WI38 (cell line): Measurements from ENCODE around the gene CD6.

Source experiments
- H3K4me3 ChIP-seq: 2 replicates; pipeline ENCODE4 v1.5.1; 2011; ENCODE audit warnings: low read depth, mild to moderate bottlenecking, control low read depth, low read length
- TF ChIP-seq, protein P1 (sequence below): IDR thresholded peaks from 2 replicates; pipeline ENCODE4 v1.5.1; 2012; ENCODE audit warnings: low read depth, mild to moderate bottlenecking, control low read depth, low read length

Gene CD6

DNA sequence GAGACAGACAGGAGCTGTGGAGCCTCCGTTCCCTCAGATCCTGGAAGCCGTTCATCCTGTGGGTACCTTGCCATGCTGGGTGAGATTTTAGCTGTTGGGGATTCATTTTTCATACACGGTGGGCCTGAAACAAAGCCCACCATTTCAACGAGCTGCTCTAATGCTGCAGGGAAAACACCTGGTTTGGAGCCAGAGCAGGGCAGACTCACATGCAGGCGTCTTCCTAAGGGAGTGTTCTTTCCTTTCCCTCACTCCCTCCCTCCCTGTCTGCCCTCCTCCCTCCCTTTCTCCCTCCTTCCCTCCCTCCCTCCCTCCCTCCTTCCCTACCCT is 52.5 kb downstream of the CD6 start:
- TF ChIP-seq, protein P1, sequence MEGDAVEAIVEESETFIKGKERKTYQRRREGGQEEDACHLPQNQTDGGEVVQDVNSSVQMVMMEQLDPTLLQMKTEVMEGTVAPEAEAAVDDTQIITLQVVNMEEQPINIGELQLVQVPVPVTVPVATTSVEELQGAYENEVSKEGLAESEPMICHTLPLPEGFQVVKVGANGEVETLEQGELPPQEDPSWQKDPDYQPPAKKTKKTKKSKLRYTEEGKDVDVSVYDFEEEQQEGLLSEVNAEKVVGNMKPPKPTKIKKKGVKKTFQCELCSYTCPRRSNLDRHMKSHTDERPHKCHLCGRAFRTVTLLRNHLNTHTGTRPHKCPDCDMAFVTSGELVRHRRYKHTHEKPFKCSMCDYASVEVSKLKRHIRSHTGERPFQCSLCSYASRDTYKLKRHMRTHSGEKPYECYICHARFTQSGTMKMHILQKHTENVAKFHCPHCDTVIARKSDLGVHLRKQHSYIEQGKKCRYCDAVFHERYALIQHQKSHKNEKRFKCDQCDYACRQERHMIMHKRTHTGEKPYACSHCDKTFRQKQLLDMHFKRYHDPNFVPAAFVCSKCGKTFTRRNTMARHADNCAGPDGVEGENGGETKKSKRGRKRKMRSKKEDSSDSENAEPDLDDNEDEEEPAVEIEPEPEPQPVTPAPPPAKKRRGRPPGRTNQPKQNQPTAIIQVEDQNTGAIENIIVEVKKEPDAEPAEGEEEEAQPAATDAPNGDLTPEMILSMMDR = no peak
- H3K4me3 ChIP-seq = no peak overlapping the region

GRCh38 chr11:61024938-61025820 is 53.7 kb downstream of the CD6 start:
- TF ChIP-seq, protein P1 = no peak
- no peak overlapping the region for H3K4me3 ChIP-seq

DNA sequence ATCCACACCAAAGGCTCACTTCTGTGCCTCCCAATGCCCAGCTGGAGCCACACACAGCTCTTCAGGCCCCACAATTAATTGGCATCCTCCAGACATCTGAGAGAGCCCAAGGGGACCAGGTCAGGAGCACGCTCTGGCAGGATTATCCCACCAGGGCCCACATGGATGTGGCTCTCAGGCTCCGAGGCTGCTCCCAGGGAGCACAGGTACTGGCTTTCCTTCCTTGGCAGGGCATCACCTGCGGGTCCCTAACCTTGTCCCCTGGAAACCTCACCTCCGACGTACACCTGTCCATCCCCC is 54.3 kb downstream of the CD6 start:
- no peak overlapping the region for H3K4me3 ChIP-seq
- TF ChIP-seq, protein P1 = no peak

DNA sequence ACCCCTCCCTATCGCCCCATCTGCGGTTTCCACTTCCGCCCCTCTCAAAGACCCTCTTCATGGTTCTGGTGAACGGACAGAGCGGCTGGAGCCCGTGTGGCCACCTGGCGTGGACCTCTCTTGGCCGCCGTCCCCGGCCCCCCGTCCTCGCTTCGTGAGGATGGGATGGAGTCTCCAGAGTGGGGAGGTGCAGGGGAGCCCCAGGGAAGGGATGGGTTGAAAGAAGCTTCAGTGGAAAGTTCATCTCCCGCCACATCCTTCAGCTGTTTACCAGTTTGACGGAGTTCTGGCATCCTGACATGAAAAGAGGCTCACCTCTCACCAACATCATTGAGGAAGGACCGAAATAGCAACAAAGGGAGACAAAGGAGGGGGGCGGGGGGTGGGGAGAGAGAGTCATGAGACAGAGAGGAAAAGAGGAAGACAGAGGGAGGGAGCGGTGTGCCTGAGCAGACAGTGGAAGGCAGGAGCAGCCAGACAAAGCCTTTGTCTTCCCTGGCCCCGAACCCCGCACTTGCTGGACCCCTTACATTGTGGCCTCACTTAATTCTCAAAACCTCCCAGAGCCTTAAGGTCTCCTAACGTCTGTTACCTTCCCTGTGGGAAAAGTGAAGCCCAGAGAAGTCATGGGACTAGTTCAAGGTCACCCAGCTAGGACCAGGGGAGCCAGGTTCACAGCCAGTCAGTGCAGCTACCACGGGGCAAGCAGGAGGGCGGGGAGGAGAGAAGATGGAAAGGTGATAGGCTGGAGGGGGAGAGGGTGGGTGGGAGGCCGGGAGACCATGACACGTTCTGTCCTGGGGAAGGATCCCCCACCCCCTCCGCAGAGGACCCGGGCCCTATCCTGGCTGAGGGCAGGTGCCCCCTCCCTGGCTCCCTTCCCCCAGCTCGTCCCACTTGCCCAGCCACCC is 54.9 kb downstream of the CD6 start:
- TF ChIP-seq, protein P1 = no peak
- H3K4me3 ChIP-seq = no peak overlapping the region

GRCh38 chr11:61027141-61027840 is 55.8 kb downstream of the CD6 start:
- H3K4me3 ChIP-seq = no peak overlapping the region
- TF ChIP-seq, protein P1 = no peak

DNA sequence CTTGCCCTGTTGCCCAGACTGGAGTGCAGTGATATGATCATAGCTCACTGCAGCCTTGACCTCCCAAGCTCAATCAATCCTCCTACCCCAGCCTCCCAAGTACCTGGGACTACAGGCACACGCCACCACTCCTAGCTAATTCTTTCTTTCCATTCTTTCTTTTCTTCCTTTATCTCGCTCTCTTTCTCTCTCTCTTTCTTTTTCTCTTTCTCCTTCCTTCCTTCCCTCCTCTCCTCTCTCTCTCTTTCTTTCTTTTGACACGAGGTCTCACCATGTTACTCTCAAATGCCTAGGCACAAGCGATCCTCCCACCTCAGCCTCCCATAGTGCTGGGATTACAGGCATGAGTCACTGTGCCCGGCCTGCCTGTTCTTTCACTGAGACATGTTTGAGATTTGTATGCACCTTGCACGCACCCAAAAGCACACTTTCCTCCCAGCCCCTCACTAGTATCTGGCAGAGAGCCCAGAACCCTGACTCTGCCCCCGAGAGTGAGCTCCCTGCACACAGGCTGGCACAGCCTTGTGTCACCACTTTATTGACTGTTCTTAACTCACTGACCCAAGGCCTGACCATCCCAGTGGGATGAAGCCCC is 56.8 kb downstream of the CD6 start:
- H3K4me3 ChIP-seq = no peak overlapping the region
- TF ChIP-seq, protein P1 = no peak
